GM12878 (cell line): ENCODE measurements around the gene TYW1B.
"Not testable (repeated sequence)": the region's sequence is repeated elsewhere in the genome, so short reads cannot be mapped to it uniquely, and the experiment has no call there.

Source experiments
- ASH2L ChIP-seq: fragments of 300-600, 200-600 bp; sonication (generic); IDR thresholded peaks from 2 replicates; pipeline ENCODE4 v1.6.1; 2017; ENCODE audit warnings: low read depth, mild to moderate bottlenecking, borderline replicate concordance
- CHD2 ChIP-seq: IDR thresholded peaks from 2 replicates; pipeline ENCODE4 v1.6.1; 2011; ENCODE audit warnings: low read depth, low read length, improper control_type of control experiment, borderline replicate concordance
- JUNB ChIP-seq: IDR thresholded peaks from 2 replicates; pipeline ENCODE4 v1.6.1; 2016; ENCODE audit warnings: antibody characterized with exemption, mild to moderate bottlenecking
- POLR2A ChIP-seq: IDR thresholded peaks from 2 replicates; pipeline ENCODE4 v1.6.1; 2011; ENCODE audit warnings: low read depth, mild to moderate bottlenecking, low read length
- POLR2AphosphoS5 ChIP-seq: IDR thresholded peaks from 2 replicates; pipeline ENCODE4 v1.6.1; 2011; ENCODE audit warnings: mild to moderate bottlenecking, low read length, inconsistent platforms
- ZZZ3 ChIP-seq: IDR thresholded peaks from 2 replicates; pipeline ENCODE4 v1.6.1; 2011; ENCODE audit warnings: low read depth; ENCODE audit not compliant: control insufficient read depth, insufficient read length
- TF ChIP-seq, protein P1 (sequence below), 3 experiments: IDR thresholded peaks in 2 of 3; conservative IDR thresholded peaks in 1 of 3; 2 replicates each; pipeline ENCODE4 v1.5.1; 2011; ENCODE audit warnings: low read depth in 3 of 3, low read length in 3 of 3, mild to moderate bottlenecking in 3 of 3, control low read depth in 2 of 3, moderate library complexity in 2 of 3, inconsistent platforms in 1 of 3, mixed read lengths in 1 of 3; ENCODE audit not compliant: control insufficient read depth in 2 of 3, insufficient read depth in 1 of 3; ENCODE audit errors: extremely low read depth in 1 of 3
- TF ChIP-seq, protein P2 (sequence below): IDR thresholded peaks from 2 replicates; pipeline ENCODE4 v1.6.1; 2012; ENCODE audit warnings: low read depth, low read length, improper control_type of control experiment
- TF ChIP-seq, protein P3 (sequence below): IDR thresholded peaks from 2 replicates; pipeline ENCODE4 v1.6.1; 2011; ENCODE audit warnings: borderline replicate concordance, low read depth, mild to moderate bottlenecking, moderate library complexity, mixed read lengths, low read length; ENCODE audit not compliant: insufficient read depth; ENCODE audit errors: extremely low read length
- TF ChIP-seq, protein P4 (sequence below): fragments of 450-650 bp; formaldehyde crosslinking; IDR thresholded peaks from 2 replicates; pipeline ENCODE4 v1.5.0; 2022; ENCODE audit warnings: mild to moderate bottlenecking, missing genetic modification characterization

DNA sequence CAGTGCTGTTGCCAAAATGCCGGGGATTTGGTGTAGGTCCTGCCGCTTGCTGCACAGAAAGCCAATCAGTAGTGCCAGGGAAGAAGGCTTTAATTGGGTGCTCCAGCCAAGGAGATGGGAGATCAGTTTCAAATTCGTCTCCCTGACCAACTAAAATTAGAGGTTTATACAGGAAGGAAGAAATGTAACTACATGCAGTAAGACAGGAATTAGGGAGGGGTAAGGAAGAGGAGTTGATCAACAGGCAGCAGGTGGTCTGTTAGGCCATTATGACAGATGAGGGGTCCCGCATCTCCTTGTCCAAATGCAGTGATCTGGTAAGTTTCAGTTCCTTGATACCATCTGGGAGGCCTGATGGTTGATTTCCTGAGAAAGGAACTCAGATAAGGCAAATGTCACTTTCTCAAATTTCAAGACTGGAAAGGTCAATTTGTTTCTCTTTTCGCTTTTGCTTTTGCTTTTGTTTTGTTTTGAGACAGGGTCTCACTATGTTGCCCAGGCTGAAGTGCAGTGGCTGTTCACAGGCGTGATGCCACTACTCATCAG lies 13.0 kb upstream of the TYW1B start:
- not testable (repeated sequence) for TF ChIP-seq POLR2A, JUNB, ZZZ3, POLR2AphosphoS5, CHD2, ASH2L
- TF ChIP-seq, protein P1, sequence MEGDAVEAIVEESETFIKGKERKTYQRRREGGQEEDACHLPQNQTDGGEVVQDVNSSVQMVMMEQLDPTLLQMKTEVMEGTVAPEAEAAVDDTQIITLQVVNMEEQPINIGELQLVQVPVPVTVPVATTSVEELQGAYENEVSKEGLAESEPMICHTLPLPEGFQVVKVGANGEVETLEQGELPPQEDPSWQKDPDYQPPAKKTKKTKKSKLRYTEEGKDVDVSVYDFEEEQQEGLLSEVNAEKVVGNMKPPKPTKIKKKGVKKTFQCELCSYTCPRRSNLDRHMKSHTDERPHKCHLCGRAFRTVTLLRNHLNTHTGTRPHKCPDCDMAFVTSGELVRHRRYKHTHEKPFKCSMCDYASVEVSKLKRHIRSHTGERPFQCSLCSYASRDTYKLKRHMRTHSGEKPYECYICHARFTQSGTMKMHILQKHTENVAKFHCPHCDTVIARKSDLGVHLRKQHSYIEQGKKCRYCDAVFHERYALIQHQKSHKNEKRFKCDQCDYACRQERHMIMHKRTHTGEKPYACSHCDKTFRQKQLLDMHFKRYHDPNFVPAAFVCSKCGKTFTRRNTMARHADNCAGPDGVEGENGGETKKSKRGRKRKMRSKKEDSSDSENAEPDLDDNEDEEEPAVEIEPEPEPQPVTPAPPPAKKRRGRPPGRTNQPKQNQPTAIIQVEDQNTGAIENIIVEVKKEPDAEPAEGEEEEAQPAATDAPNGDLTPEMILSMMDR (IDR thresholded peaks at IDR 0.05 in 2 of 3, conservative IDR thresholded peaks at IDR 0.05 in 1 of 3; ENCODE audit: control insufficient read depth in 2 of 3, extremely low read depth in 1 of 3, insufficient read depth in 1 of 3, low read depth in 3 of 3, low read length in 3 of 3), result not testable (repeated sequence)
- TF ChIP-seq, protein P2, sequence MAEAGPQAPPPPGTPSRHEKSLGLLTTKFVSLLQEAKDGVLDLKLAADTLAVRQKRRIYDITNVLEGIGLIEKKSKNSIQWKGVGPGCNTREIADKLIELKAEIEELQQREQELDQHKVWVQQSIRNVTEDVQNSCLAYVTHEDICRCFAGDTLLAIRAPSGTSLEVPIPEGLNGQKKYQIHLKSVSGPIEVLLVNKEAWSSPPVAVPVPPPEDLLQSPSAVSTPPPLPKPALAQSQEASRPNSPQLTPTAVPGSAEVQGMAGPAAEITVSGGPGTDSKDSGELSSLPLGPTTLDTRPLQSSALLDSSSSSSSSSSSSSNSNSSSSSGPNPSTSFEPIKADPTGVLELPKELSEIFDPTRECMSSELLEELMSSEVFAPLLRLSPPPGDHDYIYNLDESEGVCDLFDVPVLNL, result not testable (repeated sequence)
- TF ChIP-seq, protein P3, sequence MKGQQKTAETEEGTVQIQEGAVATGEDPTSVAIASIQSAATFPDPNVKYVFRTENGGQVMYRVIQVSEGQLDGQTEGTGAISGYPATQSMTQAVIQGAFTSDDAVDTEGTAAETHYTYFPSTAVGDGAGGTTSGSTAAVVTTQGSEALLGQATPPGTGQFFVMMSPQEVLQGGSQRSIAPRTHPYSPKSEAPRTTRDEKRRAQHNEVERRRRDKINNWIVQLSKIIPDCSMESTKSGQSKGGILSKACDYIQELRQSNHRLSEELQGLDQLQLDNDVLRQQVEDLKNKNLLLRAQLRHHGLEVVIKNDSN, result not testable (repeated sequence)
- TF ChIP-seq, protein P4, sequence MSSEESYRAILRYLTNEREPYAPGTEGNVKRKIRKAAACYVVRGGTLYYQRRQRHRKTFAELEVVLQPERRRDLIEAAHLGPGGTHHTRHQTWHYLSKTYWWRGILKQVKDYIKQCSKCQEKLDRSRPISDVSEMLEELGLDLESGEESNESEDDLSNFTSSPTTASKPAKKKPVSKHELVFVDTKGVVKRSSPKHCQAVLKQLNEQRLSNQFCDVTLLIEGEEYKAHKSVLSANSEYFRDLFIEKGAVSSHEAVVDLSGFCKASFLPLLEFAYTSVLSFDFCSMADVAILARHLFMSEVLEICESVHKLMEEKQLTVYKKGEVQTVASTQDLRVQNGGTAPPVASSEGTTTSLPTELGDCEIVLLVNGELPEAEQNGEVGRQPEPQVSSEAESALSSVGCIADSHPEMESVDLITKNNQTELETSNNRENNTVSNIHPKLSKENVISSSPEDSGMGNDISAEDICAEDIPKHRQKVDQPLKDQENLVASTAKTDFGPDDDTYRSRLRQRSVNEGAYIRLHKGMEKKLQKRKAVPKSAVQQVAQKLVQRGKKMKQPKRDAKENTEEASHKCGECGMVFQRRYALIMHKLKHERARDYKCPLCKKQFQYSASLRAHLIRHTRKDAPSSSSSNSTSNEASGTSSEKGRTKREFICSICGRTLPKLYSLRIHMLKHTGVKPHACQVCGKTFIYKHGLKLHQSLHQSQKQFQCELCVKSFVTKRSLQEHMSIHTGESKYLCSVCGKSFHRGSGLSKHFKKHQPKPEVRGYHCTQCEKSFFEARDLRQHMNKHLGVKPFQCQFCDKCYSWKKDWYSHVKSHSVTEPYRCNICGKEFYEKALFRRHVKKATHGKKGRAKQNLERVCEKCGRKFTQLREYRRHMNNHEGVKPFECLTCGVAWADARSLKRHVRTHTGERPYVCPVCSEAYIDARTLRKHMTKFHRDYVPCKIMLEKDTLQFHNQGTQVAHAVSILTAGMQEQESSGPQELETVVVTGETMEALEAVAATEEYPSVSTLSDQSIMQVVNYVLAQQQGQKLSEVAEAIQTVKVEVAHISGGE (CRISPR knock-in tag), result not testable (repeated sequence)
